Activated T-helper 1 cell treated with anti-CD3 and anti-CD28 coated beads, Interleukin-12 subunit alpha, Interleukin-12 subunit beta, Interleukin-2, Interleukin-4 antibody, amounts not matched to agents 30 ng/mL and 10 ng/mL and 1 ng/mL, durations not matched to agents 14 hours and 24 hours and 36 hours (primary cell): ENCODE measurements around the gene KCNJ18. TPM values are rescaled to one million over a fixed set of nuclear protein-coding genes. Genes with fewer than 3 reads are reported as not detected.
"Not testable (repeated sequence)": the region's sequence is repeated elsewhere in the genome, so short reads cannot be mapped to it uniquely, and the experiment has no call there.

Experiments
- DNase-seq: peaks from one replicate; pipeline ENCODE4 v3.0.0; 2021; ENCODE audit warnings: low spot score
- H3K27ac Mint-ChIP-seq: one replicate; pipeline ENCODE4 v1.8.0; 2021; ENCODE audit warnings: mild to moderate bottlenecking, mixed read lengths
- H3K27me3 Mint-ChIP-seq: one replicate; pipeline ENCODE4 v1.8.0; 2022; ENCODE audit warnings: mild to moderate bottlenecking, moderate library complexity, mixed read lengths; ENCODE audit not compliant: insufficient read depth
- H3K36me3 Mint-ChIP-seq: one replicate; pipeline ENCODE4 v1.8.0; 2021; ENCODE audit warnings: low read depth, mixed read lengths
- H3K4me1 Mint-ChIP-seq: one replicate; pipeline ENCODE4 v1.8.0; 2021; ENCODE audit warnings: low read depth, mixed read lengths
- H3K4me3 Mint-ChIP-seq: one replicate; pipeline ENCODE4 v1.8.0; 2021; ENCODE audit warnings: mild to moderate bottlenecking, moderate library complexity, mixed read lengths
- H3K9me3 Mint-ChIP-seq: one replicate; pipeline ENCODE4 v1.8.0; 2021; ENCODE audit warnings: mixed read lengths
- intact Hi-C: fragments of 100-400 bp; cut with micrococcal nuclease; formaldehyde crosslinking; loops from one replicate; pipeline ENCODE4 v1.15.1; 2024
- total RNA-seq: library from RNA; stranded (reverse); gene quantifications from 2 replicates; pipeline ENCODE4 v1.2.3, GENCODE V29; 2022

Gene KCNJ18
- total RNA-seq, 1 donor from 2014 or later = not detected

- DNase-seq, H3K36me3 Mint-ChIP-seq, H3K9me3 Mint-ChIP-seq, H3K27me3 Mint-ChIP-seq, H3K27ac Mint-ChIP-seq, H3K4me1 Mint-ChIP-seq, H3K4me3 Mint-ChIP-seq, intact Hi-C loops: not testable (repeated sequence)
Observed at GRCh38 chr17:21719511-21720226, 27.3 kb downstream of the KCNJ18 start.

- H3K27ac Mint-ChIP-seq, H3K4me1 Mint-ChIP-seq, H3K4me3 Mint-ChIP-seq, H3K27me3 Mint-ChIP-seq, H3K36me3 Mint-ChIP-seq, H3K9me3 Mint-ChIP-seq, DNase-seq, intact Hi-C loops: not testable (repeated sequence)
Observed at GRCh38 chr17:21720566-21720965, 28.2 kb downstream of the KCNJ18 start.

DNA sequence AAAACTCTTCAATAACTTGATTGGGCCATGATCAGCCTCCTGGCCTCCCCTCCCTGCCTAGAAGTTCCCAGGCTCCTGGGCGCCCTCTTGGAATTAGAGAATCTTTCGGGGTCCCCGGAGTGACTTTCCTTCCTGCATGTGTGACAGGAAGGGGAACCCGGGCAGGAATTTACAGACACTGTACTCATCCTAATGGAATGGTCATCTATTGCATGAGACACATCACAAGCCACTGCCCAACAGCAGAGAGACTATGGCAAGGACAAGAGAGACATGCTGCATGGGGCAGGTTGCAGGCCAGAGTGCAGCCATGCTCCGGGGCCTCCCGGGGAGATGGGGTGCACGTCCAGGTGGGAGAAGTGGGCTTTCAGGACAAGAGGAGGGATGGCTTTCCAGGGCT is 29.9 kb downstream of the KCNJ18 start:
- H3K27ac Mint-ChIP-seq, H3K27me3 Mint-ChIP-seq, H3K9me3 Mint-ChIP-seq, H3K36me3 Mint-ChIP-seq, DNase-seq, intact Hi-C loops, H3K4me1 Mint-ChIP-seq, H3K4me3 Mint-ChIP-seq: not testable (repeated sequence)

DNA sequence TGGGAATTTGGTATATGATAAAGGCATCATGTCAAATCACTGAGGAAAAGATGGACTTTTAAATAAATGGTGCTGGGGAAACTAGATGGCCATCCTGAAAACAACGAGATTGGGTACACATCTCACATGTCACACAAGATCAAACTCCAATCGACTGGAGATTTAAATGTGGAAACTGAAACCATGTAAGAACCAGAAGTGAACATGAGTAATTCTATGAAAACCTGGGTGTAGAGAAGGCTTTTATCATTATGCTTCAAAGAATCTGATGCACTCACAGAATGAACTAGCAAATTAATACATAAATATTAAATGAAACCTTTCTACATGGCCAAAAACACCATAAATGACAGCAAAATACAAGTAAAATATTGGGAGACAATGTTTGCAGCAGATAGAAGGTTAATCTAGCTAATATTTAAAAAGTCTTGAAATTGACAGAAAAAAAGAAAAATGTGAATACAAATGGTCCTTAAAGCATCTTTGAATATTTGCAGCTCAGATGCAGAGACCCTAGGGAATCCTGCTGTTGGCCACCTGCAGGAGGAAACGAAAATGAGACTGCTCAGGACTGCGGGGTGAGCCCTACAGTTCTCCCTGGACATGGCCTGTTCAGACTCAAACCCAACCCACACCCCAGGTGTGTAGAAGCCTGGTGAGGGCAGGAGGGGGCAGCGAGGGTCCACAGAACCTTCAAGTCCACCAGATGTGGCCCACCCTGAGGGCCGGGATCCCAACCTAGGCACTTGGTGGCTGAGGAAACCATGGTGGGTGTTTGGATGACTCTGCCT is 32.1 kb downstream of the KCNJ18 start:
- H3K4me3 Mint-ChIP-seq, DNase-seq, intact Hi-C loops, H3K27me3 Mint-ChIP-seq, H3K36me3 Mint-ChIP-seq, H3K9me3 Mint-ChIP-seq, H3K4me1 Mint-ChIP-seq, H3K27ac Mint-ChIP-seq: not testable (repeated sequence)

DNA sequence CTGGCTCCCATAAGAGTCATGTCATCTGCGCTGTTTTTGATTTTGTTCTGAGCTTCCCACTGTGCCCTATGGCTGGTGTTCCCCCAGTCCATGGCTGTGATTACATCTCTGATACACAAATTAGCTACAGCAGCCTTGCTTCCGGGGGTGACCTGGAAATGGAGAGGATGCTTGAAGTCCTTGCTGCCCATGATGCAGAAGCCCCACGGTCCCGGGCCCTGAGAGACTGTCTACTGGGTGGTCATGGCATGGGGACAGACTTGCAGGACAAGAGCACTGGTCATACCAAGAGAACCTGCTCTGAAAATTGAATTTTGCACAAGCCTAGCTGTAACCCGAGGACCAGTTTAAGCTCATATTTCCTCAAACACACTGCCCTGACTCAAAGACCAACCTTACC is 38.8 kb downstream of the KCNJ18 start:
- H3K4me3 Mint-ChIP-seq, H3K4me1 Mint-ChIP-seq, H3K27me3 Mint-ChIP-seq, H3K27ac Mint-ChIP-seq, H3K9me3 Mint-ChIP-seq, intact Hi-C loops, H3K36me3 Mint-ChIP-seq, DNase-seq: not testable (repeated sequence)

DNA sequence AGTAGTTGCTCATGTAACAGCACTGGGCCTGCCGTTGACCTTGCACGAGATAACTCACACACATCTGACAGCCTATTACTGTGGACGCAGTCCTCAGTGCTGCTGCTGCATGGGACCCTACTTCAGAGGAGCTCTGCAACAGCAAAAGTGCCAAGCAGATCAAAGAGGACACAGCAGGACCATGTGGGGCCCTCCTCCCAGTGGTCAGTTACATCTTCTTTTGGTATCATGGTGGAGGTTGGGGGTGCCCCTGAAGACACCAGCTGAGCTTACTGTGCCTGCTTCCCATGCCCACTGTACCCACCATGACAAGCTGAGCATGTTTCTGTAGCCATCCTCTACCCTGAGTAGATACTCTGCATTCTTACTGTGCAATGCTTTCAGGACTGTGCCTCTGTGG is 41.6 kb downstream of the KCNJ18 start:
- H3K27me3 Mint-ChIP-seq, DNase-seq, H3K36me3 Mint-ChIP-seq, H3K4me1 Mint-ChIP-seq, H3K9me3 Mint-ChIP-seq, H3K27ac Mint-ChIP-seq, intact Hi-C loops, H3K4me3 Mint-ChIP-seq: not testable (repeated sequence)

- DNase-seq, H3K4me3 Mint-ChIP-seq, H3K9me3 Mint-ChIP-seq, H3K4me1 Mint-ChIP-seq, H3K36me3 Mint-ChIP-seq, H3K27me3 Mint-ChIP-seq, intact Hi-C loops, H3K27ac Mint-ChIP-seq: not testable (repeated sequence)
Observed at GRCh38 chr17:21735814-21736213, 43.5 kb downstream of the KCNJ18 start.

GRCh38 chr17:21737015-21737580 is 44.8 kb downstream of the KCNJ18 start:
- intact Hi-C loops, DNase-seq, H3K36me3 Mint-ChIP-seq, H3K27me3 Mint-ChIP-seq, H3K9me3 Mint-ChIP-seq, H3K4me1 Mint-ChIP-seq, H3K27ac Mint-ChIP-seq, H3K4me3 Mint-ChIP-seq: not testable (repeated sequence)

GRCh38 chr17:21738241-21738640 is 45.9 kb downstream of the KCNJ18 start:
- H3K9me3 Mint-ChIP-seq, intact Hi-C loops, H3K4me3 Mint-ChIP-seq, H3K36me3 Mint-ChIP-seq, H3K27me3 Mint-ChIP-seq, H3K4me1 Mint-ChIP-seq, DNase-seq, H3K27ac Mint-ChIP-seq: not testable (repeated sequence)

DNA sequence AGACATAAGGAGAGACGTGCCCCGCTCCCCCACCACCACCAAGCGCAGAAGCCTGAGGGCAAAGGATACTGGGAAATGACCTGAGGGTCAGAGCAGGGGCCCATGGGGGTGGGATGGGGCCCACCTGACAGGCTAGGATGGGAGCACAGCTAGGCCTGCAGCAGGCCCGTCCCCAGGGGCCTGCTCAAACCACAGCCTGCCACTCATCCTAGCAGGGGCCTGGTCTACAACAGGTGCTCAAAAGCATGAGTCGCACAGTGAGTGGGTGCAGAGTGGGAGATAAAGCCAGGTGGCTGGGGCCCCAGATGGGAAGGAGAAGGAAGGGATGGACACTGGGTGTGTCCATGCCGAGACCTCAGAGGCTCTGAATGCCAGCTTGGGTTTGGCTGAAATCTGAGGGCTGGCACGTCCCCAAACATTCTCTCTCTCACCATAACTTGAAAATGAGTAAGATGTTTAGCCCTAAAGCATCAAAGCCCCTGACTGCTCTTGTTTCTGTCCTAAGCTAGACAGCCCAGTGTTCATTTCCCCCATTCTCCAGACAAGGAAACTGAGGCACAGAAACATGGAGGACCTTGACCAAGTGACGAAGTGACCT is 46.7 kb downstream of the KCNJ18 start:
- H3K9me3 Mint-ChIP-seq, H3K4me3 Mint-ChIP-seq, H3K27me3 Mint-ChIP-seq, DNase-seq, H3K4me1 Mint-ChIP-seq, intact Hi-C loops, H3K36me3 Mint-ChIP-seq, H3K27ac Mint-ChIP-seq: not testable (repeated sequence)

DNA sequence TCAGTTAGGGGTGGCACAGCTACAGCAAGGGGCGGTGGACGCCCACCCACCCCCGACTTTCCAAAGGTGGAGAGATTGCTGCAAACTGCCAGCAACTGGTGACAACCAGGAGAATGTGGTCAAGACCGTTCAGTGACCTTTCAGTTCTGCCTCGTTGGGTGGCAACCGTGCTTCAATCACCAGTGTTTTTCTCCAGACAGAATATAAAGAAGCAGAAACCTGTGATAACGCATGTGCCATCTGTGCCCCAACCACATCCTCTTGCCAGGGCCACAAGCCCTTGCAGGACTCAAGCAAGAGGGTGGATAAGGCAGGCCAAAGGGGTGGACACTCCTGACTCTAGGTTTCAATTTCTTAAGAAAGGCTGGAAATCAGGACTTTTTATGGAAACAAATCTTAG is 47.2 kb downstream of the KCNJ18 start:
- H3K27ac Mint-ChIP-seq, H3K4me3 Mint-ChIP-seq, H3K4me1 Mint-ChIP-seq, H3K9me3 Mint-ChIP-seq, H3K27me3 Mint-ChIP-seq, DNase-seq, H3K36me3 Mint-ChIP-seq, intact Hi-C loops: not testable (repeated sequence)

DNA sequence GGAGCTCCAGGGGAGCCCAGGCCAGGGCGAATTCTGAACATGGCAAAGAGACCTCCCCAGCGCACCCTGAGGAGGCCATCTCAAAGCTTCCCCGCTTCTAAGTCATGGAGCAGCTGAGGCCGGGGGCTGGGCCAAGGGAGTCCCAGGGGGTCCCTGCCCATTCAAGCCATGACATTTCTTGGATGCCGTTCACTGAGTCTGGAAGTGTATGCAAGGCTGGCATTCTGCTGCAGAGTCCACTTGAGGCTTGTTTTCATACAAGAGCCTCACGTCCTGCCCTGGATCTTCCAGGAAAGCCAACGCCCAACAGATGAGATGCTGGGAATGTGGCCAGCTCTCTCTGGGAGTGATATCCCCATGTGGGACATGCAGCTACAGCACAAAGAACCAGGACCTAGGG is 48.5 kb downstream of the KCNJ18 start:
- H3K27ac Mint-ChIP-seq, H3K36me3 Mint-ChIP-seq, H3K9me3 Mint-ChIP-seq, intact Hi-C loops, H3K4me3 Mint-ChIP-seq, H3K4me1 Mint-ChIP-seq, H3K27me3 Mint-ChIP-seq, DNase-seq: not testable (repeated sequence)

DNA sequence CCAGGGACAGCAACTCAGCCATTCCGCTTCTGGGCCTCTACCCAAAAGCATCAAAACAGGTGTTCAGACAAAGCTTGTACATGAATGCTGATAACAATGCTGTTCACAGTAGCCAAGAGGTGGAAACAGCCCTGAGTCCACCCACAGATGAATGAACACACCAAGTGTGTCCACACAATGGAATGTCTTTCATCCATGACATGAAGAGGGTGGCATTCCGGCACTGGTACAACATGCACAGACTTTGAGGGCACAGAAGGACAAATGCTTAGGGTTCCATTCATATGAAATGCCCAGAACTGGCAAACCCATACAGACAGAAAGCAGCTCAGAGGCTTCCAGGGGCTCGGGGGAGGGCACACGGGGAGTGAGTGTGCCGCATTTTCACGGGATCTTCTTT is 49.2 kb downstream of the KCNJ18 start:
- H3K4me3 Mint-ChIP-seq, H3K27me3 Mint-ChIP-seq, intact Hi-C loops, H3K4me1 Mint-ChIP-seq, H3K9me3 Mint-ChIP-seq, H3K27ac Mint-ChIP-seq, DNase-seq, H3K36me3 Mint-ChIP-seq: not testable (repeated sequence)
